ENCODE measurements around the gene CAMK1.

CAMK1 gene

GRCh38 chr3:9793161-9793781, 23.5 kb upstream of the CAMK1 start:
- peak; percentile 48 for DNase-seq (ENCODE audit: low spot score)

- DNase-seq (ENCODE audit: low spot score) = peak; percentile 96
Observed at GRCh38 chr3:9792405-9793160, 22.8 kb upstream of the CAMK1 start, which contains the start of the genes ARPC4 and TADA3. Gene ARPC4 (plus strand): TSS chr3:9793082. CDS start chr3:9793122, 40 bp downstream. Gene TADA3 (minus strand): TSS chr3:9792473. CDS start chr3:9791466, 1,007 bp downstream.

GRCh38 chr3:9791790-9792404, 22.1 kb upstream of the CAMK1 start:
- DNase-seq (ENCODE audit: low spot score) = no peak

- DNase-seq (ENCODE audit: low spot score) = no peak
Observed at GRCh38 chr3:9791127-9791526, 21.4 kb upstream of the CAMK1 start.

GRCh38 chr3:9787714-9788113, 18.0 kb upstream of the CAMK1 start:
- no peak for DNase-seq (ENCODE audit: low spot score)

- no peak for DNase-seq (ENCODE audit: low spot score)
Observed at GRCh38 chr3:9786825-9787669, 17.3 kb upstream of the CAMK1 start.

GRCh38 chr3:9786209-9786739, 16.5 kb upstream of the CAMK1 start:
- no peak for DNase-seq (ENCODE audit: low spot score)

- DNase-seq (ENCODE audit: low spot score) = no peak
Observed at GRCh38 chr3:9785602-9786001, 15.9 kb upstream of the CAMK1 start.

- no peak for DNase-seq (ENCODE audit: low spot score)
Observed at GRCh38 chr3:9784965-9785364, 15.2 kb upstream of the CAMK1 start.

- DNase-seq (ENCODE audit: low spot score) = no peak
Observed at GRCh38 chr3:9783954-9784353, 14.2 kb upstream of the CAMK1 start.

- no peak for DNase-seq (ENCODE audit: low spot score)
Observed at GRCh38 chr3:9782770-9783169, 13.0 kb upstream of the CAMK1 start.

- no peak for DNase-seq (ENCODE audit: low spot score)
Observed at GRCh38 chr3:9781978-9782603, 12.3 kb upstream of the CAMK1 start.

GRCh38 chr3:9781551-9781950, 11.8 kb upstream of the CAMK1 start:
- DNase-seq (ENCODE audit: low spot score) = no peak

- no peak for DNase-seq (ENCODE audit: low spot score)
Observed at GRCh38 chr3:9780910-9781309, 11.2 kb upstream of the CAMK1 start.

- DNase-seq (ENCODE audit: low spot score) = no peak
Observed at GRCh38 chr3:9780458-9780812, 10.7 kb upstream of the CAMK1 start.

- no peak for DNase-seq (ENCODE audit: low spot score)
Observed at GRCh38 chr3:9779721-9780457, 10.1 kb upstream of the CAMK1 start.

- no peak for DNase-seq (ENCODE audit: low spot score)
Observed at GRCh38 chr3:9779075-9779593, 9.4 kb upstream of the CAMK1 start.

- peak; percentile 79 for DNase-seq (ENCODE audit: low spot score)
Observed at GRCh38 chr3:9778143-9779074, 8.7 kb upstream of the CAMK1 start.

- no peak for DNase-seq (ENCODE audit: low spot score)
Observed at GRCh38 chr3:9777694-9778021, 7.9 kb upstream of the CAMK1 start.

All from AG08395 (cell line).